RWPE1 (cell line): ENCODE measurements around the gene NKX1-1.
"Not testable (repeated sequence)": the region's sequence is repeated elsewhere in the genome, so short reads cannot be mapped to it uniquely, and the experiment has no call there.

Experiments
- CTCF ChIA-PET: fragments of 350-600 bp; sonication (Branson Sonifier 250); formaldehyde crosslinking; extraction: SDS; loops from one replicate; lab custom pipeline; 2021; lab: Yijun Ruan, JAX
- POLR2A ChIA-PET: fragments of 400-600 bp; formaldehyde crosslinking; extraction: SDS; loops from one replicate; lab custom pipeline; 2020; ENCODE audit warnings: antibody characterized with exemption; ENCODE audit not compliant: low non-redundant PET; lab: Yijun Ruan, JAX
- DNase-seq: peaks from one replicate; pipeline ENCODE4 v3.0.0; 2012; ENCODE audit warnings: low spot score
- H3K27ac ChIP-seq: fragments of 450-650 bp; 2 replicates; pipeline ENCODE4 v1.5.1; 2017
- TF ChIP-seq, protein P1 (sequence below): fragments of 450-650 bp; conservative IDR thresholded peaks from 2 replicates; pipeline ENCODE4 v1.5.1; 2017; ENCODE audit warnings: low read depth, mild to moderate bottlenecking

NKX1-1 gene

DNA sequence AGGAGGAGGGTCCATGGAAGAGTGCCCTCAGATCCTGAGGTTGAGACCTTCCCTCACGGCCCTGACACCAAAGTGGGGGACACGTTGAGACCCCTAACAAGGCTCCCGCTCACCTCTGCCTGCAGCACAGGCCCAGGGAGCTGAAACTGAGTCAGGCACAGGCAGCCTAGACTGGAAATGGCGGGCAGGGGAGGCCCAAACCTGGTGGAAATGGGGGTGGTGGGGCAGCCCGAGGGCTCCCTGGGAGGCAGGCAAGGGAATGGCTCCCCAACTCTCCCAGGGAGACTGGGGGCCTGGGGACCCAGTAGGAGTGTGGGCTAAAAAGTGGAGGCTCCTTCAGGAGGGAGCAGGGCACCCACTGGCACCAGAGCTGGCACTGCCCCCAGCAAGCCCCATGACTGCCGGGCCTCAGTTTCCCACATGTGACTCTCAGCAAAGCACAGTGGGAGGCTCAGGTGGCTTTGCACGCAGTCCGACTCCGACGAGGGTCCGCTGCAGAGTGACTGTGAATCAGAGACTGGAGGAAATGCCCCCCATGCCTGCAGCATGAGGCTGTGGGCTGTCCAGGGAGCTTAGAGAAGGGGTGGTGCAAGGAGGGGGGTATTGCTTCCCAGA lies 5.9 kb downstream of the NKX1-1 start:
- CTCF ChIA-PET: no interaction called here
- no peak for DNase-seq
- TF ChIP-seq, protein P1, sequence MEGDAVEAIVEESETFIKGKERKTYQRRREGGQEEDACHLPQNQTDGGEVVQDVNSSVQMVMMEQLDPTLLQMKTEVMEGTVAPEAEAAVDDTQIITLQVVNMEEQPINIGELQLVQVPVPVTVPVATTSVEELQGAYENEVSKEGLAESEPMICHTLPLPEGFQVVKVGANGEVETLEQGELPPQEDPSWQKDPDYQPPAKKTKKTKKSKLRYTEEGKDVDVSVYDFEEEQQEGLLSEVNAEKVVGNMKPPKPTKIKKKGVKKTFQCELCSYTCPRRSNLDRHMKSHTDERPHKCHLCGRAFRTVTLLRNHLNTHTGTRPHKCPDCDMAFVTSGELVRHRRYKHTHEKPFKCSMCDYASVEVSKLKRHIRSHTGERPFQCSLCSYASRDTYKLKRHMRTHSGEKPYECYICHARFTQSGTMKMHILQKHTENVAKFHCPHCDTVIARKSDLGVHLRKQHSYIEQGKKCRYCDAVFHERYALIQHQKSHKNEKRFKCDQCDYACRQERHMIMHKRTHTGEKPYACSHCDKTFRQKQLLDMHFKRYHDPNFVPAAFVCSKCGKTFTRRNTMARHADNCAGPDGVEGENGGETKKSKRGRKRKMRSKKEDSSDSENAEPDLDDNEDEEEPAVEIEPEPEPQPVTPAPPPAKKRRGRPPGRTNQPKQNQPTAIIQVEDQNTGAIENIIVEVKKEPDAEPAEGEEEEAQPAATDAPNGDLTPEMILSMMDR: no peak
- POLR2A ChIA-PET: no interaction called here
- no peak overlapping the region for H3K27ac ChIP-seq

DNA sequence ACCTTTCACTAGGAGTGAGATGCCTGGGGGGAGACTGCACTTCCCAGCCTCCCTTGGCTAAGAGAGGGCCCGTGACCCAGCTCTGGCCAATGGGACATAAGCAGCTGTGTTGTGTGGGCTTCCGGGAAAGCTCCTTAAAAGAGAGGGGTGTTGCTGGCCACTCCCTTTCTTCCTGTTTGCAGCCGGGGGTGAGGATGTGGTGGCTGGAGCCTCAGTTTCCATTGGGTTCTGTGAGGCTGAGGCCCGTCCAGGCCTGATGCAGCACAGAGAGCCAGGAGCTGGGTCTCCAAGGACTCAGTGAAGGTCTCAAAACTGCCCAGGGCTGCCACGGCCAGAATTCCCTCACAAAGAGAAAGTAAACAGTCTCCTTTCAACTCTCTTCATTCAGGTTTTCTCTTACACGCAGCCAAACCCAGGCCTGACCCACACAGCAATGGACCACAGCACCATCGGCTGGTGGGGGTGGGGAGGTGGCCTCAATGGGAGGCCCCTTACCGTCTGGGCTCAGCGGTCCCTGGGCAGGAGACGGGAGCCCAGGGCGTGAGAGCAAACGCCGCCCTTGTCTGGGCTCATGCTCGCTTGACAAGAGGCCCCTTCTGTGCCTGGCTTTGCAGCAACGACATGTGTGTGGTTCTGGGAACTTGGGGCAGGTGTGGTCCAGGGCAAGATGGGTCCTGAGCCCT lies 6.6 kb downstream of the NKX1-1 start:
- H3K27ac ChIP-seq: no peak overlapping the region
- ChIA-PET POLR2A (no interaction called here), CTCF (no interaction called here)
- no peak for DNase-seq
- TF ChIP-seq, protein P1: no peak

DNA sequence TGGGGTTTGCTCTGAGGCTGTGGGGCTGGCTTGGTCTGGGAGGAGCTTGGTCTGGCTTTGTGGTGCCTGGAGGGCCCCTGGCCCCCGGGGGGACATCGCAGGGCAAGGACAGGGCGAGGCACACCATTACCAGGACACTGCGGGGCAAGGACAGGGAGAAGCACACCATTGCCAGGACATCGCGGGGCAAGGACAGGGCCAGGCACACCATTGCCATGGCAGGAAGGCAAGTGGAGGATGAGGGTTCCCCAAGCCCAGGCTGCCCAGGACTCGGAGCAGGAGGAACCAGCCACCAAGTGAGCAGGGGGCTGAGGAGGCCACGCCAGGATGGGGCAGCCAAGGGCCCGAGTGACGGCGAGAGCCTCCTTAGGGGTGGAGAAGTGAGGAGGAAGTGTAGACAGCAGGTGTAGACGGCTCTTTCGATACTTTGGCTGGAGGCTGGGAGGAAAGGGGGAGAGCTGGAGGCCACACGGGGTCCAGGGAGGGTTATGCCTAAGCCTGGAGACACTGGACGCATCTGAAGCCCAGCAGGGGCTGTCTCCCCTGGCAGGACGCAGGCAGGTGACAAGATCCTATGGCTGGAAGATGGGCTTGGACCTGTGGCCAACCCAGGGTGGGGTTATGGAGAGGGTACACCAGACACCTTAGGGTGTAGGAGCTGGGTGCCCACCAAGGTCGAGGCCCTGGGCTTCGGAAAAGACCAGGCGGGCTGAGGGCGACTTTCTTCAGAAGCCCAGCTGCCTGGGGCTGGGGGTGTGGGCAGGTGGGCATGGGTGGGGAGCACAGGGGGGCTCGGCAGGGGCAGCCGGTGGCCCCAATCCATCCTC lies 7.3 kb downstream of the NKX1-1 start:
- ChIA-PET POLR2A (no interaction called here), CTCF (no interaction called here)
- TF ChIP-seq, protein P1: no peak
- DNase-seq: no peak
- no peak overlapping the region for H3K27ac ChIP-seq

DNA sequence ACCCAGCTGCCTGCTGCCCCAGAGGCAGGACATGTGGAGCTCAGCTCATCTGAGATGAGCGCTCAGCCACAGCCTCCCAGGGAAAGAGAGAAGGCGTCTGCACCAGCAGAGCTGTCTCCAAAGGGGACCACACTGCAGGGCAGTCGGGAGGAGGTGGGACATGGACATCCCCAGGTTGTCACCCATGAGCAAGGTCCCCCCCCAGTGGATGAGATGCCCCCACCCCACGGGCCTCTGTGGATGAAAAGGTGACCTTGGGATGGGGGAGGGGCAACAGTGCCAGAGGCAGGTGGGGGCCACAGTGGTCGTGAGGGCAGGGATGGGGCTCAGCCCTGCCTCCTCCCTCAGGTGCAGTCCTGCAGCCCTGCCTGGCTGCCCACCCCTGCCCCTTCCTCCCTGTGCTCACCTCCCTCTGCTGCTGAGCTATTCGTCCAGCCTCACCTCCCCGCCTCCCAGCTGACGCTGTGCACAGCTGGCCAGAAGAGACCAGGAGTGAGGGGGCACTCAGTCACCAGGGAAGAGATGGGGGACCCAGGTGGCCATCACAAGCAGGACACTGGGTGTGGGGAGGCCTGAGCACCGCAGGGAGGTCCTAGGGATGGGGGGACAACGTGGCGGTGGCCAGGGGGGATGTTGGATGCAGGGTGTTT lies 9.3 kb downstream of the NKX1-1 start:
- CTCF ChIA-PET: no interaction called here
- DNase-seq: no peak
- H3K27ac ChIP-seq: no peak overlapping the region
- POLR2A ChIA-PET: no interaction called here
- TF ChIP-seq, protein P1: no peak

DNA sequence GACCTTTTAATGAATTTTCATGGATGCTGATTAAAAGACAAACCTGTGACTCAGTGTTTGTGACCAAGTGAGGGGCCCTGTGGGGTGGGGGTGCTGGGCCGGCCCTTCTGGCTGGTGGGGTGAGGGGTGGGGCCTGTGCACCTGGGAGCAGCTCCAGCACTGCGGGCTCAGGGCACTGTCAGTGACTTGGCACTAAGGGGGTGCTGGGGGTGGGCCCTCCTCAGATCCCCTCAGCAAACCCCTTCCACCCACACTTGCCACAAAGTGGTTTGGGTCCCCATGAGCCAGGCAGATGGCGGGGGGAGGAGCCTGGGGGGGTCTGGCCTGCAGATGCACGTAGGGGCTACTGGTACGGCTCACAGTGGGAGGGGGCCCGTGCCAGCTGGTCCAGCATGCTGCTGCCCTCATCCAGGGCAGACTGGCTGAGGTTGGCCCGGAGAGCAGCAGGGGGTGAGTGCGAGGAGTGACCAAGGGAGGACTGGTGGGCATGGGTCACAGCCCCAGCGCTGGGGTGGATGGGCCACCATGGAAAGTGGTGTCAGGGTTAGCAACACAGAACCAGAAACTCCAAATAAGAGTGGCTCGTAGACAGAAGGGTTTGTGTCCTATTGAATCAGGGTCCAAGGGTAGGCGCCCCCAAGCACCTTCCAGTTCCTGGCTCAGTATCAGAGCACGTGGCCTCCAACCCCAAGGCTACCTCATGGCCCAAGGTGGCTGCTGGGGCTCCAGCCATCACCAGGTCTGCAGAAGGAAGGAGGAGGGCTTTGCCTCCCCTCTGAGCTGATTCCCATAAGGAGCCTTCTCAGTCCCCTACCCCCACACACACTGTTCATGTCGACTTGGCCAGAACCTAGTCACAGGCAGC lies 10.1 kb downstream of the NKX1-1 start:
- TF ChIP-seq, protein P1: no peak
- H3K27ac ChIP-seq: no peak overlapping the region
- POLR2A ChIA-PET: no interaction called here
- no peak for DNase-seq
- CTCF ChIA-PET: no interaction called here

DNA sequence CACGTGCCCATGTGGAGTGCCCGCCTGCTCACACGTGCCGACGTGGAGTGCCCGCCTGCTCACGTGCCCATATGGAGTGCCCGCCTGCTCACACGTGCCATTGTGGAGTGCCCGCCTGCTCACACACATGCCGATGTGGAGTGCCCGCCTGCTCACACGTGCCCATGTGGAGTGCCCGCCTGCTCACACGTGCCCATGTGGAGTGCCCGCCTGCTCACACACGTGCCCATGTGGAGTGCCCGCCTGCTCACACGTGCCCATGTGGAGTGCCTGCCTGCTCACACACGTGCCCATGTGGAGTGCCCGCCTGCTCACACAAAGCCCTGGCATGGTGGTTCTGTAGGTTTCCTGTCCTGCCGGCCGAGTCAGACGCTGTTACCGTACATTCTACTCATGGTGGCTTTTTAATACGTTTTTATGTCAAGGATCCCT lies 10.8 kb downstream of the NKX1-1 start:
- H3K27ac ChIP-seq, DNase-seq, POLR2A ChIA-PET, CTCF ChIA-PET: not testable (repeated sequence)

DNA sequence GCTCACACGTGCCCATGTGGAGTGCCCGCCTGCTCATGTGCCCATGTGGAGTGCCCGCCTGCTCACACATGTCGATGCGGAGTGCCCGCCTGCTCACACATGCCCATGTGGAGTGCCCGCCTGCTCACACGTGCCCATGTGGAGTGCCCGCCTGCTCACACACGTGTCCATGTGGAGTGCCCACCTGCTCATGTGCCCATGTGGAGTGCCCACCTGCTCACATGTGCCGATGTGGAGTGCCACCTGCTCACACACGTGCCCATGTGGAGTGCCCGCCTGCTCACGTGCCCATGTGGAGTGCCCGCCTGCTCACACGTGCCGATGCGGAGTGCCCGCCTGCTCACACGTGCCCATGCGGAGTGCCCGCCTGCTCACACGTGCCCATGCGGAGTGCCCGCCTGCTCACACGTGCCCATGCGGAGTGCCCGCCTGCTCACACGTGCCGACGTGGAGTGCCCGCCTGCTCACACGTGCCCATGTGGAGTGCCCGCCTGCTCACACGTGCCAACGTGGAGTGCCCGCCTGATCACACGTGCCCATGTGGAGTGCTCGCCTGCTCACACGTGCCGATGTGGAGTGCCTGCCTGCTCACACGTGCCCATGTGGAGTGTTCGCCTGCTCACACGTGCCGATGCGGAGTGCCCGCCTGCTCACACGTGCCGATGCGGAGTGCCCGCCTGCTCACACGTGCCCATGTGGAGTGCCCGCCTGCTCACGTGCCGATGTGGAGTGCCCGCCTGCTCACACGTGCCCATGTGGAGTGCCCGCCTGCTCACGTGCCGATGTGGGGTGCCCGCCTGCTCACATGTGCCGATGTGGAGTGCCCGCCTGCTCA lies 11.5 kb downstream of the NKX1-1 start:
- H3K27ac ChIP-seq, POLR2A ChIA-PET, DNase-seq: not testable (repeated sequence)
- CTCF ChIA-PET: interaction anchor here (0.7 kb wide), 1 partner anchor 201 kb away, joined by 3 read pairs; no protein-coding TSS in a partner anchor
